Measurements from ENCODE around the gene DPP7.

GRCh38 chr9:137085920-137086530, 28.5 kb downstream of the DPP7 start:
- no peak for TF ChIP-seq EZH2 (IDR thresholded peaks at IDR 0.05; ENCODE audit: low read depth, unreplicated experiment)
- TF ChIP-seq, protein P1, sequence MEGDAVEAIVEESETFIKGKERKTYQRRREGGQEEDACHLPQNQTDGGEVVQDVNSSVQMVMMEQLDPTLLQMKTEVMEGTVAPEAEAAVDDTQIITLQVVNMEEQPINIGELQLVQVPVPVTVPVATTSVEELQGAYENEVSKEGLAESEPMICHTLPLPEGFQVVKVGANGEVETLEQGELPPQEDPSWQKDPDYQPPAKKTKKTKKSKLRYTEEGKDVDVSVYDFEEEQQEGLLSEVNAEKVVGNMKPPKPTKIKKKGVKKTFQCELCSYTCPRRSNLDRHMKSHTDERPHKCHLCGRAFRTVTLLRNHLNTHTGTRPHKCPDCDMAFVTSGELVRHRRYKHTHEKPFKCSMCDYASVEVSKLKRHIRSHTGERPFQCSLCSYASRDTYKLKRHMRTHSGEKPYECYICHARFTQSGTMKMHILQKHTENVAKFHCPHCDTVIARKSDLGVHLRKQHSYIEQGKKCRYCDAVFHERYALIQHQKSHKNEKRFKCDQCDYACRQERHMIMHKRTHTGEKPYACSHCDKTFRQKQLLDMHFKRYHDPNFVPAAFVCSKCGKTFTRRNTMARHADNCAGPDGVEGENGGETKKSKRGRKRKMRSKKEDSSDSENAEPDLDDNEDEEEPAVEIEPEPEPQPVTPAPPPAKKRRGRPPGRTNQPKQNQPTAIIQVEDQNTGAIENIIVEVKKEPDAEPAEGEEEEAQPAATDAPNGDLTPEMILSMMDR (conservative IDR thresholded peaks at IDR 0.05; ENCODE audit: low read depth in 2 of 2), result no peak
- TF ChIP-seq, protein P2, sequence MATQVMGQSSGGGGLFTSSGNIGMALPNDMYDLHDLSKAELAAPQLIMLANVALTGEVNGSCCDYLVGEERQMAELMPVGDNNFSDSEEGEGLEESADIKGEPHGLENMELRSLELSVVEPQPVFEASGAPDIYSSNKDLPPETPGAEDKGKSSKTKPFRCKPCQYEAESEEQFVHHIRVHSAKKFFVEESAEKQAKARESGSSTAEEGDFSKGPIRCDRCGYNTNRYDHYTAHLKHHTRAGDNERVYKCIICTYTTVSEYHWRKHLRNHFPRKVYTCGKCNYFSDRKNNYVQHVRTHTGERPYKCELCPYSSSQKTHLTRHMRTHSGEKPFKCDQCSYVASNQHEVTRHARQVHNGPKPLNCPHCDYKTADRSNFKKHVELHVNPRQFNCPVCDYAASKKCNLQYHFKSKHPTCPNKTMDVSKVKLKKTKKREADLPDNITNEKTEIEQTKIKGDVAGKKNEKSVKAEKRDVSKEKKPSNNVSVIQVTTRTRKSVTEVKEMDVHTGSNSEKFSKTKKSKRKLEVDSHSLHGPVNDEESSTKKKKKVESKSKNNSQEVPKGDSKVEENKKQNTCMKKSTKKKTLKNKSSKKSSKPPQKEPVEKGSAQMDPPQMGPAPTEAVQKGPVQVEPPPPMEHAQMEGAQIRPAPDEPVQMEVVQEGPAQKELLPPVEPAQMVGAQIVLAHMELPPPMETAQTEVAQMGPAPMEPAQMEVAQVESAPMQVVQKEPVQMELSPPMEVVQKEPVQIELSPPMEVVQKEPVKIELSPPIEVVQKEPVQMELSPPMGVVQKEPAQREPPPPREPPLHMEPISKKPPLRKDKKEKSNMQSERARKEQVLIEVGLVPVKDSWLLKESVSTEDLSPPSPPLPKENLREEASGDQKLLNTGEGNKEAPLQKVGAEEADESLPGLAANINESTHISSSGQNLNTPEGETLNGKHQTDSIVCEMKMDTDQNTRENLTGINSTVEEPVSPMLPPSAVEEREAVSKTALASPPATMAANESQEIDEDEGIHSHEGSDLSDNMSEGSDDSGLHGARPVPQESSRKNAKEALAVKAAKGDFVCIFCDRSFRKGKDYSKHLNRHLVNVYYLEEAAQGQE (IDR thresholded peaks at IDR 0.05; ENCODE audit: unreplicated experiment), result no peak
- TF ChIP-seq POLR2AphosphoS5 (IDR thresholded peaks at IDR 0.05; ENCODE audit: low read depth), result no peak
- no peak for TF ChIP-seq STAT1 (IDR thresholded peaks at IDR 0.05; ENCODE audit: unreplicated experiment)
- TF ChIP-seq EZH2phosphoT487 (IDR thresholded peaks at IDR 0.05; ENCODE audit: unreplicated experiment), result no peak
- TF ChIP-seq CREB1 (CRISPR knock-in tag; IDR thresholded peaks at IDR 0.05; ENCODE audit: low read depth), result no peak
- no peak for TF ChIP-seq JUNB (IDR thresholded peaks at IDR 0.05; ENCODE audit: unreplicated experiment)
- no peak for TF ChIP-seq ZNF114 (CRISPR knock-in tag; IDR thresholded peaks at IDR 0.05)
